OCI-LY1 (cell line): ENCODE measurements around the gene FAM50B.

Experiments
- H2AFZ ChIP-seq: fragments of 200-600 bp; sonication (generic), shearing (Covaris generic); 2 replicates; pipeline ENCODE4 v1.6.0; 2014; ENCODE audit warnings: antibody characterized with exemption, mild to moderate bottlenecking, low read length
- H3F3A ChIP-seq: fragments of 200-600 bp; sonication (generic), shearing (Covaris generic); 2 replicates; pipeline ENCODE4 v1.6.0; 2014; ENCODE audit warnings: mild to moderate bottlenecking, antibody characterized with exemption, low read length, moderate library complexity; ENCODE audit not compliant: insufficient read depth
- H3K27ac ChIP-seq: fragments of 200-600 bp; sonication (generic); 2 replicates; pipeline ENCODE4 v1.5.1; 2014; ENCODE audit warnings: low read length, mixed run types, mild to moderate bottlenecking, low read depth; ENCODE audit not compliant: poor library complexity, severe bottlenecking
- H3K27me3 ChIP-seq: fragments of 200-600 bp; sonication (generic); 2 replicates; pipeline ENCODE4 v1.6.0; 2014; ENCODE audit warnings: antibody characterized with exemption, mild to moderate bottlenecking, low read length, moderate library complexity; ENCODE audit not compliant: insufficient read depth
- H3K36me3 ChIP-seq: fragments of 200-600 bp; sonication (generic); 2 replicates; pipeline ENCODE4 v1.6.1; 2014; ENCODE audit warnings: mild to moderate bottlenecking, antibody characterized with exemption, low read length, moderate library complexity, mixed read lengths; ENCODE audit not compliant: insufficient read depth
- H3K4me1 ChIP-seq: fragments of 200-600 bp; sonication (generic); 2 replicates; pipeline ENCODE4 v1.5.1; 2014; ENCODE audit warnings: mild to moderate bottlenecking, low read length, moderate library complexity; ENCODE audit not compliant: insufficient read depth, severe bottlenecking
- H3K4me2 ChIP-seq: fragments of 200-600 bp; sonication (generic), shearing (Covaris generic); 2 replicates; pipeline ENCODE4 v1.6.1; 2014; ENCODE audit warnings: low read length
- H3K4me3 ChIP-seq: fragments of 200-600 bp; sonication (generic); 2 replicates; pipeline ENCODE4 v1.5.1; 2014; ENCODE audit warnings: low read length, low read depth, mild to moderate bottlenecking, mixed read lengths; ENCODE audit not compliant: poor library complexity, severe bottlenecking
- H3K79me2 ChIP-seq: fragments of 200-600 bp; shearing (Covaris generic); 2 replicates; pipeline ENCODE4 v1.6.1; 2016; ENCODE audit warnings: mixed run types, low read length, mixed read lengths; ENCODE audit not compliant: insufficient read depth
- H3K9ac ChIP-seq: fragments of 200-600 bp; sonication (generic), shearing (Covaris generic); 2 replicates; pipeline ENCODE4 v1.6.1; 2014; ENCODE audit warnings: mild to moderate bottlenecking, low read length, mixed read lengths
- H3K9me2 ChIP-seq: fragments of 200-600 bp; sonication (generic), shearing (Covaris generic); 2 replicates; pipeline ENCODE4 v1.6.1; 2014; ENCODE audit warnings: low read depth, mild to moderate bottlenecking, low read length, mixed read lengths
- H3K9me3 ChIP-seq: fragments of 200-600 bp; shearing (Covaris generic); 2 replicates; pipeline ENCODE4 v1.6.1; 2014; ENCODE audit warnings: low read length, mixed read lengths
- H4K20me1 ChIP-seq: fragments of 200-600 bp; sonication (generic), shearing (Covaris generic); 2 replicates; pipeline ENCODE4 v1.6.0; 2016; ENCODE audit warnings: mild to moderate bottlenecking, low read length; ENCODE audit not compliant: insufficient read depth
- CTCF ChIP-seq: fragments of 200-600 bp; sonication (generic), shearing (Covaris generic); IDR thresholded peaks from 2 replicates; pipeline ENCODE4 v1.5.1; 2017; ENCODE audit warnings: mild to moderate bottlenecking, antibody characterized with exemption, low read length, moderate library complexity, mixed read lengths
- EZH2 ChIP-seq: fragments of 200-600 bp; sonication (generic), shearing (Covaris generic); IDR thresholded peaks from 2 replicates; pipeline ENCODE4 v1.8.0; 2017; ENCODE audit warnings: borderline replicate concordance, mixed run types, mild to moderate bottlenecking, antibody characterized with exemption, low read length, moderate library complexity, mixed read lengths

The FAM50B gene

GRCh38 chr6:3879194-3879952, 30.2 kb downstream of the FAM50B start:
- Histone ChIP-seq H3K4me1 (no peaks in the 10 kb centered on the region), H3K4me3 (no peak overlapping the region), H2AFZ (no peak overlapping the region), H3K4me2 (no peak overlapping the region), H3K9me2 (no peaks in the 10 kb centered on the region), H3K27ac (no peak overlapping the region), H3K36me3 (no peaks in the 10 kb centered on the region), H3F3A (no peaks in the 10 kb centered on the region), H3K27me3 (no peaks in the 10 kb centered on the region), H4K20me1 (no peaks in the 10 kb centered on the region), H3K9ac (no peak overlapping the region), H3K79me2 (no peaks in the 10 kb centered on the region), H3K9me3 (no peaks in the 10 kb centered on the region)
- no peak for TF ChIP-seq EZH2
- no peak for TF ChIP-seq CTCF

- Histone ChIP-seq H3K4me3 (no peak overlapping the region), H3K9me2 (no peaks in the 10 kb centered on the region), H3K4me2 (no peak overlapping the region), H4K20me1 (no peaks in the 10 kb centered on the region), H3K79me2 (no peaks in the 10 kb centered on the region), H3K9me3 (no peaks in the 10 kb centered on the region), H3K27ac (no peak overlapping the region), H3K4me1 (no peaks in the 10 kb centered on the region), H3K9ac (no peak overlapping the region), H3K36me3 (no peaks in the 10 kb centered on the region), H2AFZ (no peak overlapping the region), H3F3A (no peaks in the 10 kb centered on the region), H3K27me3 (no peaks in the 10 kb centered on the region)
- TF ChIP-seq CTCF (no peak), EZH2 (no peak)
Measured at GRCh38 chr6:3881711-3882421, 32.7 kb downstream of the FAM50B start.

- no peak overlapping the region for H2AFZ ChIP-seq
- H3K4me3 ChIP-seq, result no peak overlapping the region
- H3K9me3 ChIP-seq, result no peaks in the 10 kb centered on the region
- no peak overlapping the region for H3K9ac ChIP-seq
- no peaks in the 10 kb centered on the region for H3K36me3 ChIP-seq
- no peaks in the 10 kb centered on the region for H3K79me2 ChIP-seq
- no peaks in the 10 kb centered on the region for H3K9me2 ChIP-seq
- no peaks in the 10 kb centered on the region for H3F3A ChIP-seq
- no peaks in the 10 kb centered on the region for H3K4me1 ChIP-seq
- no peak for TF ChIP-seq CTCF
- TF ChIP-seq EZH2, result no peak
- H3K27ac ChIP-seq, result no peak overlapping the region
- no peaks in the 10 kb centered on the region for H4K20me1 ChIP-seq
- H3K27me3 ChIP-seq, result no peaks in the 10 kb centered on the region; the same call in 1 of the 2 replicates
- no peak overlapping the region for H3K4me2 ChIP-seq
Measured at GRCh38 chr6:3882431-3882830, 33.3 kb downstream of the FAM50B start.
